Middle frontal gyrus (tissue), 1 donor: ENCODE data around the gene FAM20A.

Experiments used
- DNase-seq: peaks from one replicate; pipeline ENCODE4 v3.0.0-alpha.2; 2015; ENCODE audit warnings: low spot score; ENCODE audit errors: extremely low spot score

The FAM20A gene

DNA sequence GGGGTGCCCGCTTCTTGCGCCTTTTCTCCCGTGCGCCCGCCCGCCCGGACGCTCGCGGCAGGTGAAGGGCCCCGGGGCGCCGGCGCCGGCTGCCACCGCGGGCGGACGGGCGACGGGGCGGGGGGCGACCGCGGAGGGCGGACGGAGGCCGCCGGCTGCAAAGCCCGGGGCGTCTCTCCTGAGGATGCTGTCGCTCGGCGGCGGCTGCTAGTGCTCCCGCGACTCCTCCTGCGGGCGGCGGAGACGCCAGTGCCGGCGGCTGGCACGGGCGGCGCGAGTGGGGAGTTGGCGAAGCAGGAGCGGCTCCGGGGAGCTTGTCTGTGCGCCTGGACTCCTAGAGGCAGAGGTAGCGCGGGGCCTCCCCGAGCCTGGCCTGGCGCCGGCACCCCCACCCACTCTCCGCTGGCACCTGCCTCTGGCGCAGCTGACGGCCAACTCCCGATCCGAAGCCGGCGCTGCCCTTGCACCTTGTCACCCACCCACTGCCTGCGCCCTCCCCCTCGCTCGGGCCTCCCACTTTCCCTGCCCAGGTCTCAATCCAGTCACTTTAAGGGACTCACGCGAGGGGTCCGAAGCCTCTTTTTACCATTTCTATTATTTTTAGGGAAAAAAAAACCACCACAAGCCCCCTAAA is at the start of gene FAM20A:
TSS of gene FAM20A (minus strand) at position 437 of the 634 bp plus-strand sequence. CDS start 701 bp downstream, outside the sequence.
- no peak for DNase-seq

DNA sequence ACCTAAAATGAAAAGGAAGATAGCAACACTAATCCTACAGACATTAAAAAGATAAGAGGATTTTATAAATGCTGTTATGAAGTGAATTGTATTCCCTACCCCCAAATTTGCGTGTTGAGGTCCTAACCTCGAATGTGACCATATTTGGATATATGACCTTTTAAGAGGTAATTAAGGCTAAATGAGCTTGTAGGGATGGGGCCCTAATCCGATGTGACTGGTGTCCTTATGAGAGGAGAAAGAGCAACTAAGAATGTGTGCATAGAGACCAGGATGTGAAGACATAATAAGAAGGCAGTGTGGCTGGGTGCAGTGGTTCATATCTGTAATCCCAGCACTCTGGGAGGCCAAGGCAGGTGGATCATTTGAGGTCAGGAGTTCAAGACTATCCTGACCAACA is 48.2 kb upstream of the FAM20A start:
- DNase-seq: no peak

DNA sequence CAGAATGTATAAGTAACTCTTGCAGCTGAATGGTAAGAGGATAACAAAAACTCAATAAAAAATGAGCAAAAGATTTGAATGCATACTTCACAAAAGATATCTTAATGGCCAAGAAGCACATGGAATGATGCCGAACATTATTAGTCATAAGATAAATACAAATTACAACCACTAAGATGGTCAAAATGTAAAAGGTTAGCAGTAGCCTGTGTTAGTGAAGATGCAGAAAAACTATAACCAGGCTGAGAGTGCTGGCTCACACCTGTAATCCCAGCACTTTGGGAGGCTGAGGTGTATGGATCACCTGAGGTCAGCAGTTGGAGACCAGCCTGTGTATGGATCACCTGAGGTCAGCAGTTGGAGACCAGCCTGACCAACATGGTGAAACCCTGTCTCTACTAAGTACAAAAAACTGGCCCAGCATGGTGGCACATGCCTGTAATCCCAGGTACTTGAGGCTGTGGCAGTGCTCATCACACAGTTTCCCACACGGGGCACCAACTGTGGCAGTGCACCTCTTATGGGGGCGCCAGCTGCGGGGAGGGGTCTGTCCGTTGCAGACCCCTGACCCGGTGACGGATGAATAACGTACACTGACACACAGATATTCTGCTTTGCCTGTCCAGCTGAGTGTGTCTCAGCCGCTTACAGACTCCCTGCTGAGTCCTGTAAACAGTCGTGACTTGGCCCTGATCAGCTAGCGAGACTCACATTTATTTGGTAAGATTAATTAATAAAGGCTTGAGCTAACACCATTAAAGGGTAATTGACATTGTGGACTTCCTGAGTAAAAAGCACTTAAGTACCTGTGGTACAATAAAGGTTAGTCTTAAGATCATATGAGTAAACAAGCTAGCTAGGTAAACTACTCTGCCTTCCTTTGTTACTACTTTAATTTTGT is 45.7 kb upstream of the FAM20A start:
- no peak for DNase-seq

- DNase-seq: no peak
Measured at GRCh38 chr17:68642118-68642412, 40.9 kb upstream of the FAM20A start.

DNA sequence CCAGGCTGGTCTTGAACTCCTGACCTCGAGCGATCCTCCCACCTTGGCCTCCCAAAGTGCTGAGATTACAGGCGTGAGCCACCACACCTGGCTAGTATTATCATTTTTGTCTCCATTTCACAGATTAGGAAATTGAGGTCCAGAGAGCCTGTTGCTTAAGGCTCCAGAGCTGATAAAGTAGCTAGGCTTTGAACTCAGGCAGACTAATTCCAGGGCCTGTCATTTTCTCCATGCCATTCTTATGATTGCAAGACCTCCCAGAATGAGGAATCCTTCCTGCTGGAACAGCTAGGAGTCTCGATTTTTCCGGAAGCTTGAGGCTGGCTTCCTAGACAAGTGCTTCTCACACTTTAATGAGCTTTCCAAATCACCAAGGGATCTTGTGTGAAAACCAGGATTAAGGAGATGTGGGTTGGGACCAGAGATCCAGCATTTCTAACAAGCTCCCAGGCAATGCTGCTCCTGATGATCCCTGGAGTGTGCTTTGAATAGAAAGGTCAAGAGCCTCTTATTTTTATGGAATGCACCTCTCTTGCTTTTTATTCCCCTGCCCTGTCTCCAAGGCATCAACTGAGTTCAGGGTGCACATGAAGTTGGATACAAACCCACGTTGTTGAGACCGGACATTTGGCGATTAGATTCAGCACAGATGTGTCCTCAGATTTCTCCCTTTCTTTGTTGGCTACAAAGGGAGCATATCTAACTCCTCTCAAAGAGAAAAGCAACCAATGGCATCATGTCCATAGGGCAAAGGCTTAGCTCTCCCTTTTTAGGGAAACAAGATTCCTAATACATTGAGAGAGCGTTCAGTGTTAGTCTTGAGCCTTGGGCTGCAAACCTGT is 40.3 kb upstream of the FAM20A start:
- no peak for DNase-seq

GRCh38 chr17:68640242-68640989 is 39.2 kb upstream of the FAM20A start:
- no peak for DNase-seq

- no peak for DNase-seq
Measured at GRCh38 chr17:68634345-68634876, 33.2 kb upstream of the FAM20A start.

DNA sequence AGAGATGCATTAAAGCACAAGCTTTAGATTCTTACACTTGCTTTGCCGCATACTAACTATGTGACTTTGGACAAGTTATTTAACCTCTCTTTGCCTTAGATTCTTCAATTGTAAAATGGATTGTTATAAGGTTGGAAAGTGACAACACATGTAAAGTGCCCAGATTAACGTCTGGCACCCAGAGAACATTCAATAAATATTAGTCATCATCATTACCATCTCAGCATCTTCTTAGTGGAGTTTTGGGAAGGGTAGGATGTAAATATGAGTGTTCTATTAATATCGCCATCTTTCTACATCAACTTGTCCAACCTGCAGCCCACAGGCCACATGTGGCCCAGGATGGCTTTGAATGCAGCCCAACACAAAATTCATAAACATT is 27.4 kb upstream of the FAM20A start:
- no peak for DNase-seq

- DNase-seq: no peak
Measured at GRCh38 chr17:68627956-68628575, 26.9 kb upstream of the FAM20A start.

DNA sequence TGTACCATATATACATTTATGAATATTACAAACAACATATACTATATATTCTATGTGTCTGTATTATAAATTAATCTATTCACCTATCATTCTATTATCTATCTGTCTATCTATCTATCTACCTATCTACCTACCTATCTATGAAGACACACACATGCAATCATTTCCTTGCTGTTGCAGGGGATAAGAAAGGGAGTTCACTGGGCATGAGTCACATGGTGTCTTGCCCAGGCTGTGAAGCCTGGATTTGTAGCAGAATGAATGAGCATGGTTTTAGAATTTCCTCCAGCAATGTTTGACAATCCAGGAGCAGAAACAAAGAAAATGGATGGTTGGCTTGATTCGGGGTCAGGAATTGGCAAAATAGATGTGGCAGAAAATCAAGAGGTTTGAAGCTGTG is 23.2 kb upstream of the FAM20A start:
- no peak for DNase-seq

DNA sequence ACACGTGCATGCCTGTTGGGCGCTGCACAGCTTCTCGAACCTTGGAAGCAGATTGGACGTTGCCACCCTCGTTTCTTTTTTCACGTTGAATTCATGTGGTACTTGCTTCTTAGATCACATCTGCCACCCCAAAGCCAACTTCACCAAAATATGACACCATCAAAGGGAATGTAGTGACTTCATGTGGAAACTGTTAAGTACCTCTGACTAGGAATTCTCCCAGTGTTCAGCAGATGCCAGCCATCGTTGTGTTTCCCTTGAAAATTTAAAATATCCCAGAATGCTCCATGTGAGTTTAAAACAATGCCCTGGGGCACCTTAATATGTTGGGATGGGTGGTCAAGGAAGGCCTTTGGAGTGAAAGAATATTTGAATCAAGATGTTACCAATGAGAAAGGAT is 22.6 kb upstream of the FAM20A start:
- DNase-seq: no peak

DNA sequence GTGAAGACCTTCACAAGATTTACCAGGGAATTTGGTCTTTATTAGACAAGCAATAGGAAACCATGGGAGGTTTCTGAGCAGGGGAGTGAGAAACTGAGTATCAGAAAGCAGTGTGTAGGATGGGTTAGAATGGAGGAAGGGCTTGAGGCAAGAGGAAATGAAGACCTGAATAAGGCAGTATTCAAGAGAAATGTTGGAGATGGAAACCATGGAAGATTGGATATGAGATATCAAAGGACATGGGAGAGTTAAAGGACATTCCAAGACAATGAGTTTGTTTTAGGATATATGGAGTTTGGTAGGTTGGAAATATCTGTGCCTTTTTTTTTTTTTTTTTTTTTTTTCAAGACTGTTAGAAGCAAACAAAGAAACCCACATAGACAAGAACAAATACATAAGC is 21.3 kb upstream of the FAM20A start:
- DNase-seq: no peak

DNA sequence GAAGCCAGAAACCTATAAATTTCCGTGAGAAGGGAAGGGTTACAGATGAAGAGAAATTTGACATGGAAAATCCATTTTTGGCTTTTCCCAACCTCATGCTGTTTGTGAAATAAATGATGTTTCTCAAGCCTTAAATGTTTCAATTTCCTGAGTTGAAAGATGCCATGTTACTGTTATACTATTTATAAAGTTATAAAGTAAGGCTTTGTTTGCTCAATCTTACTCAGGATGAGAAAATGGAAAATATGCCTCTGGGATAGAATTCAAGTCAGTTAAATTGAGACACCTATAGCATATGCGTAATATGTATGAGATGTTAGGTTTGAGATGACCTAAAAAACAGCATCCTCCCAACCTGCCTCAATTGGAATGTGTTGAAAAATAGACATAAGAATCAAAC is 19.9 kb upstream of the FAM20A start:
- no peak for DNase-seq

DNA sequence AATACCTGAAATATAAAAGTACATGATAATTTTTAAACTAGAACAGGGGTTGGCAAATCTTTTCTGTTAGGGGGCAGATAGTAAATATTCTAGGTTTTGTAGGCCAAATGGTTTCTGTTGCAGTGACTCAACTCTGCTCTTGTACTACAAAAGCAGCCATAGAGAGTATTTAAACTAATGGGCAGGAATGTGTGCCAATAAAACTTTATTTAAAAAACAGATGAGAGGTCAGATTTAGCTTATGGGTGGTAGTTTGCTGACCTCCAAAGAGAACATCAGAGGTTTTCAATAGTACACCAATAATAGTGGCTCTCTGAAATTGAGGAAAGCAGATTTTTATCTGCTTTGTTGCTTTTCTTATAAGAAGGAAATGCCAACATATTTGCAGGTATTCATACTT is 15.2 kb upstream of the FAM20A start:
- no peak for DNase-seq

DNA sequence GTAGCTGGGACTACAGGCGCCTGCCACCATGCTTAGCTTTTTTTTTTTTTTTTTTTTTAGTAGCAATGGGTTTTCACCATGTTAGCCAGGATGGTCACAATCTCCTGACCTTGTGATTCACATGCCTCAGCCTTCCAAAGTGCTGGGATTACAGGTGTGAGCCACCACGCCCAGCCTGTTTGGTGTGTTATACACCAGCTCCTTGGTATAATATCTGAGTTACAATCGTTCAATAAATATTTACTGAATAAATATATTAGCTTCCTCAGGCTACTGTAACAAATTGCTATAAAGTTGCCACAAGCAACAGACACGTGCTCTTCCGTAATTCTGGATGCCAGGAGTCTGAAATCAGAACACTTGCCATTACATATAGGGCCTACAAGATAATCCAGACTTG is 13.6 kb upstream of the FAM20A start:
- DNase-seq: no peak

GRCh38 chr17:68613739-68614298 is 12.7 kb upstream of the FAM20A start:
- DNase-seq: no peak

DNA sequence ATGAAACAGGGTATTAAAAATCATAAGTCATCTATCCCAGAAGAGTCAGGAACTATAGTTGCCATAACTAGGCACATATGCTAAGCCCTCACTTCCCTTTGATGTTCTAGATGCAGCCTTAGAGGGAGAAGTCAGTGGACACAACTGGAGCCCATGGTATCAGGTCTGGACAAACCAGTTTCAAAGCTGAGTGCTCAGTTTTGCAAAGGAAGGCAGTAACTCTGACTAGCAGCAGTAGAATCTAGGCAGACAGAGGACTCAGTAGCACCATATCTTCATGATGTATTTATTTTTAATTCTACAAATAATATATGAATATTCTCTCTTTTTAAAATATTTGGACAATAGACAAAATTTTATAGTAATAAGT is 11.7 kb upstream of the FAM20A start:
- DNase-seq: no peak

GRCh38 chr17:68612209-68612922 is 11.2 kb upstream of the FAM20A start:
- no peak for DNase-seq

DNA sequence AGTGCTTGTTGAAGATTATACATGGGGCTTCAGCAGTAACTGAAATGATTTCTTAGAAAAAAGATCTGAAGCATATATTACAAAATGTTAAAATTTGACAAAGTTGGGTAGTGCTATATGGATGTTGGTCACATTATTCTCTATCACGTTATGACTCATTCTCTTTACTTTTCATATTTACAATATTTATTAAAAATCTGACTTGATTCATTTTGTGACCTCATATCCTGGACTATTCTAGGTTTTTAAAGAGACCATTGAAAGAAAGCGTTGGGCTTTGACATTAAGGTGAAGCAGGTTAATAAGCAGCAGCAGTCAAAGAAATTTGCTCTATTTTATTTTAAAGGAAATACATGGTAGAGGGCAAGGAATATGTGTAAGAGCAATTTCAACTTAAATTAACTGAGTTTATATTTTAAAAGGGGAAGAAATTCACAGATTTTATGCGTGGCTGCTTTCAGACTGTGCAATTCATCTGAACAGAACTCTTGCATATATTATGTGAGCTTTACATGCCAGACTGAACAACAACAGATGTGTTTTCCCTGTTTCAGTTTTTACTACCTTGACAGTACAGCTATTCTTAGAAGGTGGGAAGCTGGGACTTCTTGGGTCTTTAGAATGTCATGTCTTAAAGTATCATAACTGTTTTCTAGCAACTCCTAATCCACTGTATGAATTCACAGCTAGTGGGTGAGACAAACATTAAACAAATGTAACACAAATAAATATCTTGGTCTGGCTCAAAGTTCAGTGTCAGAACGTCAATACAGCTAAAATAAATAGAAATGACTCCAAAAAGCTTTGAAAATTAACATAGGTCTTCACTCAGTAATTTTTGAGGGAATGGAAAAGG is 10.4 kb upstream of the FAM20A start:
- no peak for DNase-seq
